HG03108 (cell line): Measurements from ENCODE around the gene WDR27.
"Not testable (repeated sequence)": the region's sequence is repeated elsewhere in the genome, so short reads cannot be mapped to it uniquely, and the experiment has no call there.

Experiments used
- ATAC-seq: cut with Tn5 transposase; IDR thresholded peaks from one replicate; pipeline ENCODE4 v1.9.1; 2021; ENCODE audit warnings: moderate library complexity; ENCODE audit not compliant: unreplicated experiment

The WDR27 gene

GRCh38 chr6:169533301-169534038 is 168.4 kb downstream of the WDR27 start:
- ATAC-seq = no peak

- ATAC-seq = no peak
Measured at GRCh38 chr6:169530752-169531123, 171.1 kb downstream of the WDR27 start.

GRCh38 chr6:169529931-169530751 is 171.7 kb downstream of the WDR27 start:
- ATAC-seq = no peak

GRCh38 chr6:169528755-169529154 is 173.1 kb downstream of the WDR27 start:
- no peak for ATAC-seq

GRCh38 chr6:169527306-169527705 is 174.5 kb downstream of the WDR27 start:
- ATAC-seq = no peak

GRCh38 chr6:169521825-169522224 is 180.0 kb downstream of the WDR27 start:
- ATAC-seq = no peak

GRCh38 chr6:169520104-169520503 is 181.7 kb downstream of the WDR27 start:
- ATAC-seq = no peak

- no peak for ATAC-seq
Measured at GRCh38 chr6:169518451-169518850, 183.4 kb downstream of the WDR27 start.

- ATAC-seq = no peak
Measured at GRCh38 chr6:169513478-169514193, 188.2 kb downstream of the WDR27 start.

- not testable (repeated sequence) for ATAC-seq
Measured at GRCh38 chr6:169511785-169512184, 190.0 kb downstream of the WDR27 start.

- ATAC-seq = no peak
Measured at GRCh38 chr6:169510871-169511270, 191.0 kb downstream of the WDR27 start.

- no peak for ATAC-seq
Measured at GRCh38 chr6:169508452-169508851, 193.4 kb downstream of the WDR27 start.

- no peak for ATAC-seq
Measured at GRCh38 chr6:169503422-169504152, 198.2 kb downstream of the WDR27 start.

GRCh38 chr6:169502445-169502844 is 199.4 kb downstream of the WDR27 start:
- ATAC-seq = no peak

GRCh38 chr6:169501777-169502313 is 200.0 kb downstream of the WDR27 start:
- no peak for ATAC-seq

GRCh38 chr6:169501128-169501527 is 200.7 kb downstream of the WDR27 start:
- no peak for ATAC-seq

GRCh38 chr6:169500688-169501087 is 201.1 kb downstream of the WDR27 start:
- no peak for ATAC-seq

- no peak for ATAC-seq
Measured at GRCh38 chr6:169499848-169500247, 202.0 kb downstream of the WDR27 start.

- no peak for ATAC-seq
Measured at GRCh38 chr6:169498916-169499513, 202.8 kb downstream of the WDR27 start.

- no peak for ATAC-seq
Measured at GRCh38 chr6:169495601-169496000, 206.2 kb downstream of the WDR27 start.
